Glomerular endothelial cell (primary cell): ENCODE measurements around the gene EPHB6. TPM values are rescaled to one million over a fixed set of nuclear protein-coding genes. Genes with fewer than 3 reads are reported as not detected.

Source experiments
- DNase-seq: peaks from one replicate; pipeline ENCODE4 v3.0.0-alpha.2; 2011; ENCODE audit warnings: low read depth, low spot score; ENCODE audit errors: extremely low read depth
- total RNA-seq: library from RNA; depleted of rRNA; stranded (reverse); fragments of >200 nt; gene quantifications from 2 replicates; pipeline ENCODE4 v1.2.3, GENCODE V29; 2015

Gene EPHB6
- total RNA-seq, 1 donor from 2014 or later: 3.8 TPM

DNA sequence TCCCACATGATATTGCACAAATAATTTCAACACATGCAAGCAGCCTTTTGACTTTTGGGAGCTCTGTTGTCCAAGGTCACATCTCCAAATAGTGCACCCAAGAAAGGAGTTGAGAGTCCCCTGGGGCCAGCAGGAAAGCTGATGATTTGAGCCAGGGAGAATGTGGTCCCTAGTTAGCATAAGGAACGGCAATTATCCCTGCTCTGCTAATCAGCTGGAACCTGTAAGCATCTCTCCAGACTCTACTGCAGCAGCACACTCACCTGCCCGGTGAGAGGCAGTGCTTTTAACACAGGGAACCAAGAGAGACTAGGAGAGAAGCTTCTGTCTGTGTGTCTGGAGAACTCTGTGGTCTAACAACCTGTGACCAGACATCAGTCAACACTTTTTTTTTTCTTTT is 61.6 kb downstream of the EPHB6 start:
- no peak for DNase-seq

GRCh38 chr7:142917447-142917846 is 62.6 kb downstream of the EPHB6 start:
- no peak for DNase-seq

DNA sequence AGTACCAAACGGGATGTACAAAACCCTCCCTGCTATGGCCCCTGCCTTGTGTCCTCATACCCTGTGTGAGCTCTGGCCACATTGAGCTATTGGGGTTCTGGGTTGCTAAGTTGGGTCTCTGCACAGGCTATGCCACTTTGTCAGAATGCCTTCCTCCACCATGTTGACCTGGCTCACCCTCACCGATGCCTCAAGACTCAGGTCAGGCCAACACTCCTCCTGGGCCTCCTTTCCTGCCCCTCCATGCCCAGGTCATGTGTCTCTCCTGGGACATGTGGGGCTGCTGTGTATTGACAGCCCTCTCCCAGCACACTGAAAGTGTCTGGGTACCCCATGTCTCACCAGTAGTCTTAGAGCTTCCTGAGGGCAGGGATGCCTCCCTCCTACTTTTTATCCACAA is 64.0 kb downstream of the EPHB6 start:
- DNase-seq: no peak

DNA sequence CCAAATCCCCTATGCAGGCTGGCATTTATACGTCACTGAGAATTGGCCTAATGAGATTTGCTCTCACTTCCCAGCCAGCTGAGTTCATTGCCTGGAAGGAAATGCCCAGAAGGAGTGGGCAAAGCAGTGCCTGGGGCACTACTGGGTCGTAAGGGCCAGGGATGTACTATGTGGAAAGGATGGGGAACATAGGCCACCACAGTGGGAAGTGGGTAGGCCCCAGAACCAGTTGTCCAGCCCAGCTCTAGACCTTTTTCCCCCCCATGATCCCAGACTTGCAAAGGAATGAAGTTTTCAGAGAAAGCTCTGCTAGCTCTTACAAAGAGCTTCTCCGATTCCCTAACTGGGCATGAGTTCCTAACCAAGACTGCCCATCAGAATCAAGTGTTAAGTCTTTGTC is 64.8 kb downstream of the EPHB6 start:
- no peak for DNase-seq

Other genes starting within 250 kb of the EPHB6 start
- gene PRSS1, start 105.6 kb upstream of the EPHB6 start, total RNA-seq: not detected in 2 replicates
- gene PRSS2, start 84.1 kb upstream of the EPHB6 start, total RNA-seq: 0.41 and 3.0 TPM in 2 replicates
- gene TRPV6, start 30.7 kb downstream of the EPHB6 start, total RNA-seq: not detected in 2 replicates
- gene TRPV5, start 78.7 kb downstream of the EPHB6 start, total RNA-seq: not detected in 2 replicates
- not detected in 2 replicates for gene LLCFC1, start 84.4 kb downstream of the EPHB6 start, total RNA-seq
- gene KEL, start 107.3 kb downstream of the EPHB6 start, total RNA-seq: 0.18 TPM in 1 of 2 replicates, not detected in the other
- gene OR9A2, start 172.1 kb downstream of the EPHB6 start, total RNA-seq: 0.18 TPM in 1 of 2 replicates, not detected in the other
- not detected in 2 replicates for gene OR6V1, start 197.3 kb downstream of the EPHB6 start, total RNA-seq